ENCODE measurements around the gene NFIB.

DNA sequence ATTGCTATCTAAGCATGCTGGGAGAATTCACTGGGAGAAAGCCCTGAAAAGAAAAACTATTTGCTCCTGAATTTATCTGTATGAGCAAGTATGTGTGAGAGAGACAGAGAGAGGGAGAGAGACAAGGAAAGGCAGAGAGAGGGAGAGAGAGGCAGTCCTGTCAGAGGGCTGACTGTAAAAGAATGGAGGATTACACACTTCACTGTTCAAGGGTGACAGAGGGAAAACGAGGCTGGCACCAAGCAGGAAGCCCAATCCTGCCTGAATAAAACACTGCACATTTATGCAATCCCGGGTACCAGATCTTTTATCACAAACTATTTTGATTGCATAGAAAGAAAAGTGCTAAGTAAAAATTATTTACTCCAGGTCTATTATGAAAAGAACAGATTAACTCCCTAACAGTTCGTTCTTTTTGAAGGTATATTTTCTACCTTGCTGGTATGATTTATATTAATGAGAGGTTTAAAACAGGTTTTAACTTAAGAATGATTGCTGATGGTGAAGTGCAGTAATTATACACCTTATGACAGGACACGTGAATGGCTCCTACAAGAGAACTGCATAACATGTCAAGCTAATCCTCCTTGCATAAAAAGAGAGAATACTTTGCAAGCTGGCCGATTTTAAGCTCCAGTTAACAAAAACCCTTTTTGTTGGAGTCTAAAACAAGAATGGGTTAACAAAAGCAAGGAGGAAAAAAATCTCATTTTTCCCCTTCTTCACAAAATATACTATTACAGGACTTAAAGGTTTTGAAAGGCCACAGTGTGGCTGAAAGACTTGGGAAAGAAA lies 82.5 kb downstream of the NFIB start:
- no peak for TF ChIP-seq JUNB (IDR thresholded peaks at IDR 0.05)
- TF ChIP-seq PBX3 (IDR thresholded peaks at IDR 0.05), result no peak
- no peak for TF ChIP-seq REST (IDR thresholded peaks at IDR 0.05)
- TF ChIP-seq, protein P1, sequence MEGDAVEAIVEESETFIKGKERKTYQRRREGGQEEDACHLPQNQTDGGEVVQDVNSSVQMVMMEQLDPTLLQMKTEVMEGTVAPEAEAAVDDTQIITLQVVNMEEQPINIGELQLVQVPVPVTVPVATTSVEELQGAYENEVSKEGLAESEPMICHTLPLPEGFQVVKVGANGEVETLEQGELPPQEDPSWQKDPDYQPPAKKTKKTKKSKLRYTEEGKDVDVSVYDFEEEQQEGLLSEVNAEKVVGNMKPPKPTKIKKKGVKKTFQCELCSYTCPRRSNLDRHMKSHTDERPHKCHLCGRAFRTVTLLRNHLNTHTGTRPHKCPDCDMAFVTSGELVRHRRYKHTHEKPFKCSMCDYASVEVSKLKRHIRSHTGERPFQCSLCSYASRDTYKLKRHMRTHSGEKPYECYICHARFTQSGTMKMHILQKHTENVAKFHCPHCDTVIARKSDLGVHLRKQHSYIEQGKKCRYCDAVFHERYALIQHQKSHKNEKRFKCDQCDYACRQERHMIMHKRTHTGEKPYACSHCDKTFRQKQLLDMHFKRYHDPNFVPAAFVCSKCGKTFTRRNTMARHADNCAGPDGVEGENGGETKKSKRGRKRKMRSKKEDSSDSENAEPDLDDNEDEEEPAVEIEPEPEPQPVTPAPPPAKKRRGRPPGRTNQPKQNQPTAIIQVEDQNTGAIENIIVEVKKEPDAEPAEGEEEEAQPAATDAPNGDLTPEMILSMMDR (IDR thresholded peaks at IDR 0.05), result no peak
- no peak for TF ChIP-seq MAX (IDR thresholded peaks at IDR 0.05)

Measured in A549 (cell line).